Measurements from ENCODE around the gene AARS1.
A peak's percentile ranks its signal among the peaks of the same experiment; 100 is the strongest.

Gene AARS1

GRCh38 chr16:70258065-70258464 is 31.2 kb downstream of the AARS1 start:
- H3K27ac ChIP-seq (ENCODE audit: extremely low read depth, low read depth, low read length) = no peak overlapping the region
- H3K9me3 ChIP-seq (ENCODE audit: control insufficient read depth, insufficient read depth, low read depth, low read length) = no peaks in the 10 kb centered on the region
- peaks cover 61 to 96% of the 10 kb centered on the region in 2 experiments for H3K36me3 ChIP-seq (ENCODE audit: control insufficient read depth in 2 of 2, insufficient read depth in 1 of 2, low read length in 2 of 2)
- H3K4me1 ChIP-seq (ENCODE audit: control insufficient read depth, insufficient read depth, low read length) = no peaks in the 10 kb centered on the region
- POLR2A ChIA-PET = interaction anchor here (1.2 to 1.4 kb wide), 3 partner anchors 14 to 31 kb away, joined by 3 to 5 read pairs (median 4); no protein-coding TSS in a partner anchor
- H3K4me3 ChIP-seq (ENCODE audit: low read depth, low read length) = no peak overlapping the region
- CTCF ChIA-PET = interaction anchor here (1.5 kb wide), 1 partner anchor 9 kb away, joined by 7 read pairs; no protein-coding TSS in a partner anchor
- TF ChIP-seq HOXC10 (CRISPR knock-in tag; IDR thresholded peaks at IDR 0.05) (no peak), ZNF561 (tag by site-specific recombination; IDR thresholded peaks at IDR 0.05; ENCODE audit: borderline replicate concordance) (no peak), ZNF585B (tag by site-specific recombination; IDR thresholded peaks at IDR 0.05) (no peak), GLI4 (tag by site-specific recombination; IDR thresholded peaks at IDR 0.05) (no peak), MEIS1 (CRISPR knock-in tag; IDR thresholded peaks at IDR 0.05; ENCODE audit: borderline replicate concordance) (no peak), ZBTB44 (tag by site-specific recombination; IDR thresholded peaks at IDR 0.05) (no peak), ZNF221 (tag by site-specific recombination; IDR thresholded peaks at IDR 0.05; ENCODE audit: borderline replicate concordance) (no peak)

DNA sequence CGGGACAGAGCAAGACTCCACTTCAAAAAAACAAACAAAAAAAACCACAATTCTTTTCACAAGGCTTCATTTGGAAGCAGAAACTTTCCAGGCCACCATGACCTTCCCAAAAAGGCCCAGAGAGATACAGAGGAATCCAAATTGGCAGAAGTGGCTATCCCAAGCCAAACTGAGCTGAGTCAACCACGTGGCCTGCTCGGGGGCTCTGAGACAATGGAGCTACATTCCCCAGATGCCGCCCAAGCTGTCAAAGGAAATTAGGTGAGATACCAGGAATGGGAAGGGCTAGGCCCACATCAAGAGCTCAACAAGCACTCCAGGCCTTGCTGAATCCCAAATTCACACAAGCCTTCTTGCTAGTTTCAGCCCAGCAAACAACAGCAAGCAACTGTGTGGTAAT is 31.9 kb downstream of the AARS1 start:
- H3K4me1 ChIP-seq (ENCODE audit: control insufficient read depth, insufficient read depth, low read length) = no peaks in the 10 kb centered on the region
- TF ChIP-seq ZNF768 (tag by site-specific recombination; IDR thresholded peaks at IDR 0.05) (no peak), IKZF3 (tag by site-specific recombination; IDR thresholded peaks at IDR 0.05) (0 out of 2 replicates have a peak, but pooled peaks have one; percentile 18), ZNF561 (tag by site-specific recombination; IDR thresholded peaks at IDR 0.05; ENCODE audit: borderline replicate concordance) (no peak), ZNF501 (tag by site-specific recombination; IDR thresholded peaks at IDR 0.05) (no peak), RBAK (tag by site-specific recombination; IDR thresholded peaks at IDR 0.05) (no peak)
- TF ChIP-seq, protein P1, sequence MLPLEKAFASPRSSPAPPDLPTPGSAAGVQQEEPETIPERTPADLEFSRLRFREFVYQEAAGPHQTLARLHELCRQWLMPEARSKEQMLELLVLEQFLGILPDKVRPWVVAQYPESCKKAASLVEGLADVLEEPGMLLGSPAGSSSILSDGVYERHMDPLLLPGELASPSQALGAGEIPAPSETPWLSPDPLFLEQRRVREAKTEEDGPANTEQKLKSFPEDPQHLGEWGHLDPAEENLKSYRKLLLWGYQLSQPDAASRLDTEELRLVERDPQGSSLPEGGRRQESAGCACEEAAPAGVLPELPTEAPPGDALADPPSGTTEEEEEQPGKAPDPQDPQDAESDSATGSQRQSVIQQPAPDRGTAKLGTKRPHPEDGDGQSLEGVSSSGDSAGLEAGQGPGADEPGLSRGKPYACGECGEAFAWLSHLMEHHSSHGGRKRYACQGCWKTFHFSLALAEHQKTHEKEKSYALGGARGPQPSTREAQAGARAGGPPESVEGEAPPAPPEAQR (tag by site-specific recombination; IDR thresholded peaks at IDR 0.05) = no peak
- TF ChIP-seq, protein P2, sequence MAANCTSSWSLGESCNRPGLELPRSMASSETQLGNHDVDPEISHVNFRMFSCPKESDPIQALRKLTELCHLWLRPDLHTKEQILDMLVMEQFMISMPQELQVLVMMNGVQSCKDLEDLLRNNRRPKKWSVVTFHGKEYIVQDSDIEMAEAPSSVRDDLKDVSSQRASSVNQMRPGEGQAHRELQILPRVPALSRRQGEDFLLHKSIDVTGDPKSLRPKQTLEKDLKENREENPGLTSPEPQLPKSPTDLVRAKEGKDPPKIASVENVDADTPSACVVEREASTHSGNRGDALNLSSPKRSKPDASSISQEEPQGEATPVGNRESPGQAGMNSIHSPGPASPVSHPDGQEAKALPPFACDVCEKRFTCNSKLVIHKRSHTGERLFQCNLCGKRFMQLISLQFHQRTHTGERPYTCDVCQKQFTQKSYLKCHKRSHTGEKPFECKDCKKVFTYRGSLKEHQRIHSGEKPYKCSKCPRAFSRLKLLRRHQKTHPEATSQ (tag by site-specific recombination; IDR thresholded peaks at IDR 0.05) = no peak
- H3K36me3 ChIP-seq (ENCODE audit: control insufficient read depth in 2 of 2, insufficient read depth in 1 of 2, low read length in 2 of 2) = peaks cover 54 to 97% of the 10 kb centered on the region in 2 experiments
- CTCF ChIA-PET = interaction anchor here (0.6 to 1.5 kb wide), 2 partner anchors 10 to 128 kb away, joined by 3 to 7 read pairs; no protein-coding TSS in a partner anchor
- H3K4me3 ChIP-seq (ENCODE audit: low read depth, low read length) = no peak overlapping the region
- no peaks in the 10 kb centered on the region for H3K9me3 ChIP-seq (ENCODE audit: control insufficient read depth, insufficient read depth, low read depth, low read length)
- no peak overlapping the region for H3K27ac ChIP-seq (ENCODE audit: extremely low read depth, low read depth, low read length)
- POLR2A ChIA-PET = interaction anchor here (0.6 to 1.4 kb wide), 3 partner anchors 25 to 31 kb away, joined by 3 to 5 read pairs (median 3); no protein-coding TSS in a partner anchor

GRCh38 chr16:70255574-70255973 is 33.7 kb downstream of the AARS1 start:
- Histone ChIP-seq H3K36me3 (ENCODE audit: control insufficient read depth in 2 of 2, insufficient read depth in 1 of 2, low read length in 2 of 2) (peaks cover 37 to 88% of the 10 kb centered on the region in 2 experiments; a peak in 2 of 3 replicates), H3K27ac (ENCODE audit: extremely low read depth, low read depth, low read length) (no peak overlapping the region), H3K4me1 (ENCODE audit: control insufficient read depth, insufficient read depth, low read length) (no peaks in the 10 kb centered on the region), H3K4me3 (ENCODE audit: low read depth, low read length) (no peak overlapping the region), H3K9me3 (ENCODE audit: control insufficient read depth, insufficient read depth, low read depth, low read length) (no peaks in the 10 kb centered on the region)
- CTCF ChIA-PET = interaction anchor here (2.8 kb wide), 1 partner anchor 12 kb away, joined by 13 read pairs; no protein-coding TSS in a partner anchor
- POLR2A ChIA-PET = interaction anchor here (0.7 kb wide), 1 partner anchor 91 kb away, joined by 3 read pairs; the partner anchor contains the start of gene DDX19A
- TF ChIP-seq ZNF214 (tag by site-specific recombination; IDR thresholded peaks at IDR 0.05; ENCODE audit: borderline replicate concordance) = no peak
- TF ChIP-seq ZNF362 (tag by site-specific recombination; IDR thresholded peaks at IDR 0.05) = no peak
- 0 out of 2 replicates have a peak, but pooled peaks have one; percentile 29 for TF ChIP-seq SCRT2 (tag by site-specific recombination; IDR thresholded peaks at IDR 0.05)
- no peak for TF ChIP-seq SCRT1 (tag by site-specific recombination; IDR thresholded peaks at IDR 0.05; ENCODE audit: borderline replicate concordance)
- no peak for TF ChIP-seq ZNF433 (tag by site-specific recombination; IDR thresholded peaks at IDR 0.05; ENCODE audit: low read depth)
- no peak for TF ChIP-seq ZBTB11 (tag by site-specific recombination; conservative IDR thresholded peaks at IDR 0.05; ENCODE audit: low read depth)
- no peak for TF ChIP-seq ZNF792 (tag by site-specific recombination; IDR thresholded peaks at IDR 0.05)

Measured in HEK293 (cell line).